Breast epithelium (tissue), 4 donors: Measurements from ENCODE around the gene IRX1. TPM values are rescaled to one million over a fixed set of nuclear protein-coding genes. Genes with fewer than 3 reads are reported as not detected.

Experiments used
- DNase-seq, 2 donors: peaks; one replicate each; pipeline ENCODE4 v3.0.0-alpha.2; 2019; ENCODE audit warnings: low spot score in 2 of 2
- H3K27ac ChIP-seq, 2 donors: fragments of 200-600 bp; sonication (generic) in 1 of 2; one replicate each; pipeline ENCODE4 v1.5.1; 2016 to 2019; ENCODE audit warnings: mild to moderate bottlenecking in 1 of 2
- H3K27me3 ChIP-seq, 2 donors: fragments of 200-600 bp; sonication (generic) in 1 of 2; one replicate each; pipeline versions ENCODE4 v1.5.1 to v1.6.0; 2017 to 2019; ENCODE audit warnings: control low read depth in 1 of 2, mild to moderate bottlenecking in 1 of 2
- H3K36me3 ChIP-seq: fragments of 200-600 bp; one replicate; pipeline ENCODE4 v1.5.1; 2019
- H3K4me1 ChIP-seq, 2 donors: fragments of 200-600 bp; sonication (generic); one replicate each; pipeline ENCODE4 v1.5.1; 2016 to 2019; ENCODE audit warnings: control low read depth in 1 of 2
- H3K4me3 ChIP-seq, 3 donors: fragments of 200-600 bp; sonication (generic); 1 replicate in 2 of 3; 2 replicates in 1 of 3; pipeline ENCODE4 v1.5.1; 2016 to 2019; ENCODE audit warnings: mild to moderate bottlenecking in 3 of 3, moderate library complexity in 2 of 3
- H3K9me3 ChIP-seq, 2 donors: fragments of 200-600 bp; sonication (generic) in 1 of 2; one replicate each; pipeline ENCODE4 v1.5.1; 2016 to 2019; ENCODE audit warnings: control low read depth in 1 of 2
- CTCF ChIP-seq, 3 donors: fragments of 450-650 bp; IDR thresholded peaks; one replicate each; pipeline ENCODE4 v1.5.1; 2016 to 2017; ENCODE audit warnings: antibody characterized with exemption in 3 of 3, mild to moderate bottlenecking in 3 of 3, moderate library complexity in 3 of 3
- POLR2A ChIP-seq: fragments of 450-650 bp; IDR thresholded peaks from one replicate; pipeline ENCODE4 v1.6.1; 2016; ENCODE audit warnings: antibody characterized with exemption, mild to moderate bottlenecking, moderate library complexity
- POLR2AphosphoS5 ChIP-seq, 3 donors: sonication (generic); formaldehyde crosslinking; IDR thresholded peaks; one replicate each; pipeline ENCODE4 v1.6.1; 2017; ENCODE audit warnings: antibody characterized with exemption in 3 of 3
- intact Hi-C: fragments of 100-400 bp; cut with DNase I; formaldehyde crosslinking; loops from one replicate; pipeline ENCODE4 v1.15.1; 2023; ENCODE audit warnings: low total_unique reads
- total RNA-seq, 3 donors: library from RNA; depleted of rRNA; stranded (reverse); fragments of >200 nt; gene quantifications; one replicate each; pipeline ENCODE4 v1.1.0, GENCODE V29; 2016

IRX1 gene
- total RNA-seq, 3 donors from 2014 or later = 19.7 to 49.2 (median 27.8) TPM

- intact Hi-C loops = no loop called here
- H3K27ac ChIP-seq = peak overlapping the region; percentile 90 to 93
- H3K4me1 ChIP-seq = no peaks in the 10 kb centered on the region
- peaks cover 0 to 4% of the 10 kb centered on the region in 2 donors for H3K9me3 ChIP-seq
- H3K4me3 ChIP-seq = peak overlapping the region in 2 of 3 donors; percentile 66 to 69
- TF ChIP-seq POLR2AphosphoS5 (IDR thresholded peaks at IDR 0.05) (no peak), CTCF (IDR thresholded peaks at IDR 0.05) (no peak), POLR2A (no peak)
- no peaks in the 10 kb centered on the region for H3K36me3 ChIP-seq
- peaks cover 0 to 60% of the 10 kb centered on the region in 2 donors for H3K27me3 ChIP-seq
- DNase-seq = no peak
These were observed 6.5 kb downstream of the IRX1 start for GRCh38 chr5:3601911-3602782.

GRCh38 chr5:3602785-3603502 lies 7.3 kb downstream of the IRX1 start:
- Histone ChIP-seq H3K9me3 (peaks cover 0 to 4% of the 10 kb centered on the region in 2 donors), H3K27me3 (peaks cover 0 to 58% of the 10 kb centered on the region in 2 donors)

GRCh38 chr5:3604501-3604900 lies 8.9 kb downstream of the IRX1 start:
- peaks cover 0 to 51% of the 10 kb centered on the region in 2 donors for H3K27me3 ChIP-seq
- H3K4me1 ChIP-seq = no peaks in the 10 kb centered on the region
- H3K4me3 ChIP-seq = no peak overlapping the region
- no peaks in the 10 kb centered on the region for H3K36me3 ChIP-seq
- no peak for TF ChIP-seq POLR2AphosphoS5 (IDR thresholded peaks at IDR 0.05)
- no peak for TF ChIP-seq CTCF (IDR thresholded peaks at IDR 0.05)
- TF ChIP-seq POLR2A = no peak
- H3K27ac ChIP-seq = peak overlapping the region; percentile 90 to 93
- no peak for DNase-seq
- peaks cover 0 to 4% of the 10 kb centered on the region in 2 donors for H3K9me3 ChIP-seq
- intact Hi-C loops = no loop called here

More at GRCh38 chr5:3602785-3603502, 7.3 kb downstream of the IRX1 start:
- no peak for TF ChIP-seq POLR2AphosphoS5 (IDR thresholded peaks at IDR 0.05)
- peak in 1 of 3 donors; percentile 26 for TF ChIP-seq CTCF (IDR thresholded peaks at IDR 0.05)
- intact Hi-C loops = no loop called here
- peak overlapping the region; percentile 90 to 93 for H3K27ac ChIP-seq
- no peaks in the 10 kb centered on the region for H3K4me1 ChIP-seq
- H3K36me3 ChIP-seq = no peaks in the 10 kb centered on the region
- peak overlapping the region in 2 of 3 donors; percentile 66 to 69 for H3K4me3 ChIP-seq
- DNase-seq = no peak

GRCh38 chr5:3605298-3606010 lies 9.8 kb downstream of the IRX1 start:
- Histone ChIP-seq H3K27me3 (peaks cover 0 to 42% of the 10 kb centered on the region in 2 donors), H3K4me3 (peak overlapping the region in 1 of 3 donors; percentile 61), H3K9me3 (no peaks in the 10 kb centered on the region), H3K4me1 (no peaks in the 10 kb centered on the region), H3K36me3 (no peaks in the 10 kb centered on the region), H3K27ac (peak overlapping the region; percentile 90 to 93)
- intact Hi-C loops = no loop called here
- DNase-seq = no peak
- TF ChIP-seq CTCF (IDR thresholded peaks at IDR 0.05) (no peak), POLR2A (no peak), POLR2AphosphoS5 (IDR thresholded peaks at IDR 0.05) (no peak)
